HG02588 (cell line): ENCODE data around the gene WBP2.

ENCODE experiments used
- ATAC-seq: cut with Tn5 transposase; IDR thresholded peaks from one replicate; pipeline ENCODE4 v1.9.1; 2021; ENCODE audit warnings: mild to moderate bottlenecking, moderate library complexity; ENCODE audit not compliant: unreplicated experiment

The WBP2 gene

DNA sequence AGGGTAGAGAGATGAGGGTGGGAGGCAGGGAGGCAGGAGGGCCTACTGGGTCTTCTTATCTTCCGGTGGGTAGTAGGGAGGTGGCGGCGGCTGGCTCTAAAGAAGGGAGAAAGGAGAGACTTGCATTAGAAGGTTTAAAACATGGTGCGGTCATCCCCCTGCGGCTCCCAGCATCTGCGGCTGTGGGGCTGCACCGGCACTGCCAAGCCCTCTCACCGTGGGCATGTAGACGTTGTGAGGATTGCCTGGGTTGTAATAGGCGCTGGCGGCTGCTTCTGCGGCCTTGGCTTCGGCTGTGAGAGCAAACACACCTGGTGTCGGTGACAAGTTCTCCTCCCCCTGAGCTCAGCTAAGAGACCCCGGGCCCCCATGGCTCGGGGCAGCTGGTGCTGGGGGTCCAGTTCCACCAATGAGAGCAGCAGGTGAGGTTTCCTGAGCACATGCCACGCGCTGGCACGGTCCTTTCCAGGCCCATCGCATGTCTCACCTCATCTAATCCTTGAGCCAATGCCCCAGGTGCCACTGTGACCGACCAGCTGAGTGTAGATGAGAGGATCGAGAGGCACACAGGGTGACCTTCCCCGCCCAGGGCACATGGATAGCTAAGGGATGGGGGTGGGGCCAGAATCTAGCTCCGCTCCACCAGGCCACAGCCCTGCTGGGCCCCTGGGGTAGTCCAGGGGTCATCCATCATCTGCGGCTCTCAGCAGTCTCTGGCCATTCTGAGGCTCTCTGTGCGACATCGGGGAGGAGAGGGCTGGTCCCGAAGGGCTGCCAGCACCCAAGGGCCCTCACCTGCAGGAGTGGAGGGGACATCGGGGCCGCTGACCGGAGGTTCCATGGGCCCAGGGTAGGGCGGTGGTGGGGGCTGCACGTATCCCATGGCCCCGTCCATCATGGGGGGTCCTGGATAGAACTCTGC lies 8.2 kb downstream of the WBP2 start:
- ATAC-seq, result no peak

DNA sequence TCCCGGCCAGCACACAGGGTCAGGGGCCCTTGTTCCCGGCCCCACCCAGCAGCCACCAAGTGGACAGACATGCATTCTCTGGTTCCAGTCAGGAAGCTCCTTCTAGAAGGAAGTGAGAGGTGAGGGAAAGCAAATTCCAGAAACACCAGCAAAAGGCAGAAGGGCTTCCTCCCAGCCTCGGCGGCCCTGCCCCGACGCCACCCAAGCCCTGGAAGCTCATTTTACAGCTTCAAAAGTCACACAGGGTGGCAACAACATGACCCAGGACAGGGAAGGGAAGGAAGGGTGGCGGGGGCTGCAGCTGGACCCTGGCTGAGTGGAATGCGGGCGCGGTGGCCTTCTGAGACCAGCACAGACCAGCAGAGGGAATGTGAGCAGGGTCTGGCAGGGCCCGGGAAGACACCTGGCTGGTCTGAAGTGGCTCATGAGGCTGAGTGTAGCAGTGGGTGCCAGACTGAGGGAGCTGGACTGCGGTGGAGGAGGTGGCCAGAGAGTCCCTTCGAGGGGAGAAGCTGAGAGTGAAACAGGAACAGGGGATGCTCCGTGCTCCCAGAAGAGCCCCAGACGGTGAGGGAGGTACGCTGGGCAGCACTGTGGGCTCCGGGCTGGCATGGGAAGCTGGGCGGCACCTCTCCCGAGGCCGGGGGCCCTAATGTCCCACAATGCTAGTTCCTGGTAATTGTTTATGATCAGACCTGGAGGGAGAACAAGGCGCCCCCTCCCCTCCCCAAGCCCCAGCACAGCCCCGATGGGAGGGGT lies 9.0 kb downstream of the WBP2 start:
- ATAC-seq, result no peak

DNA sequence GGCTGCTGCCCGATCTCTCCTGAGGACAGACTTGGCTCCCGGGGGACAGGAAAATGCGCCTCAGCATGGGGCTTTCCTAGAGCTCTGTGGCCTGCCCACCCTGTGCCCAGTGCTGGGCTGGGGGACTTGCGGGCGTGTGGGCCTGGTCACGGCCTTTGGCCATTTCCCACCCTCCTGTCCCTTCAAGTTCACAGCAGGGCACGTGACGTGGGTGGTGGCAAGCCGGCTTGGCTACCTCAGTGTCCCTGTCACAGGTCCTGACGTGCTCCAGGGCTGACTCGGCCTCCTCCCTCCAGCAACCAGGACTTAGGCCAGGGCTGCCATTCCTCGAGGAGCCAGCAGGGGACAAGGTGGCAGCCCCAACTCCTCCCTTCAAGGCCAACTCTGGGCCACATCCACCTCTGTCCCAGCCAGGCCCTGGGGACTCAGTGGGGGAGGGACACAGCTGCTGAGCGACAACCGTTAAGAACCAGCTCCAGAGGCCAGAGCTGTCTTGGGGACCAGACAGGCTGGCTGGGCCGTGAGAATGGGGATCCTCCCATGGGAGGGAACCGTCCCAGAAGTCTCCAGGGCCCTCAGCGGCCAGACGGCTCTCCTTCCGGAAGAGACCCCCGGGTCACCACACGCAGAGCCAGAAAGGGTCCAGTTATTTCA lies 9.9 kb downstream of the WBP2 start:
- peak; percentile 67 for ATAC-seq

DNA sequence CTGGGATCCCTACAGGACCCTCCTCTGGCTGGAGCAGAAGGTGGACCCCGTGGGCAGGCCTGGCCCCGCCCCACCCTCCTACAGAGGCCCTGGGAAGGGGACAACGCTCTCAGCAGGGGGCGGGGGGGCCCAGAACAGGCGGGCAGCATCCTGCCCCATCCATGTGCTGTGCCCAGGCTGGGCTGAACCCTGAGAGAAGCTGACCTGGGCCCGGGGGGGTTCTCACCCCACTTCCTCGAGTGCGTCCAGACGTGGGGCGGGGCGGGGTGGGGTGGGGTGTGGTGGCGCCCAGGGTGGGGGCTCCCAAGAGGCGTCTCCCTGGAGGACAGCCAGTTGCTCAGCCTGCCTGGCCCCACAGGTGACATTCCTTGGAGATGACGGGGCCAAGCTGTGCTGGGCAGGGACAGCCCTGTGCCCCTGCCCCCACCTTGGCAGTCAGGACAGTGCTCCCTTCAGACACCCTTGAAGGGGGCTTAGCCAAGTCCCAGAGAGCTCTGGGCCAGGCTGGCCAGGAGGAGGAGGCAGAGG lies 10.5 kb downstream of the WBP2 start:
- ATAC-seq, result peak; percentile 5

DNA sequence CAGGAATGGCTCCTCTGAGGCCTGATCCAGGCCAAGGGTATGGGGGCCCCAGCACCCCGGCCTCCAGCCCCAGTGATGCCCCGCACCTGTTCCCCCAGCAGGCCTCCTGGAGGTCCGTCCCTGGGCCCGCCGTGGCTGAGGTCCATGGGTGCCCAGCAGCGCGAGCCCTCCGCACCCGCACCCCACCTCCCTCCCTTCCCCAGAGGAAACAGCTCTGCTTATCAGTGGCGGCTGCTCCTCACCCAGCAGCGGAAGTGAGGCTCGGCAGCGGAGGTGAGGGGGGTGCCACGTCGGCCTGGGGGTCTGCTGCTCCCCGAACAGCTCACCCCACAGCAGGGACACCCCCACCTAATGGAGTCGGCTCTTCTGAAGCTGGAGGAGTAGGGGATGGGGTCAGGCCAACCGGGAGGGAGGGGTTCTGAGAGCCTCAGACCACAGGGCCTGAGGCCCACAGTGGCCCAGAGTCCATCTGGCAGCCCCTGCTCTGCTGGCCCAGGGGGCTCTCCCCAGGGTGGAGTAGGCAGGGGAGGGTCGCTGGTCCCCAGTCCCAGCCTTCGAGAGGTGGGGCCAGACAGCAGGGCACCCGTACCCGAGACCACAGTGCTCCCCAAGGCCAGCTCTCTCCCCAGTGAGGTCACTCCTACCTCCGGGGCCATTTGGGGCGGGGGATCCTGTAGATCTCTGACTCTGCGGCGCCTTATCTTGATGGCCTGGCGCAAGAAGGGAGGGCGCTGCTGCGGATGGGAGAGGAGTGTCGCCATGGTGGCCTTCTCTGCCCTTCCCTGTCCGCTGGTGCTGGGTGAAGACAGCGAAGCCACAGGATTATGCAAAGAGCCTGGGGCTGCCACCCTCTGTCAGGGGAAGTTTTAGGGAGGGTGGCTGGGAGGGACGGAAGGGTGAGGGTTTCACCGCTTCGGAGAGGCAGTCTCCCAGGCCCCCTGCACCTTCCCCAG lies 11.3 kb downstream of the WBP2 start, which contains the start of gene UNC13D:
TSS of gene UNC13D (minus strand) at position 828 of the 953 bp plus-strand sequence. CDS start at position 761, 67 bp downstream.
- ATAC-seq, result peak; percentile 25

DNA sequence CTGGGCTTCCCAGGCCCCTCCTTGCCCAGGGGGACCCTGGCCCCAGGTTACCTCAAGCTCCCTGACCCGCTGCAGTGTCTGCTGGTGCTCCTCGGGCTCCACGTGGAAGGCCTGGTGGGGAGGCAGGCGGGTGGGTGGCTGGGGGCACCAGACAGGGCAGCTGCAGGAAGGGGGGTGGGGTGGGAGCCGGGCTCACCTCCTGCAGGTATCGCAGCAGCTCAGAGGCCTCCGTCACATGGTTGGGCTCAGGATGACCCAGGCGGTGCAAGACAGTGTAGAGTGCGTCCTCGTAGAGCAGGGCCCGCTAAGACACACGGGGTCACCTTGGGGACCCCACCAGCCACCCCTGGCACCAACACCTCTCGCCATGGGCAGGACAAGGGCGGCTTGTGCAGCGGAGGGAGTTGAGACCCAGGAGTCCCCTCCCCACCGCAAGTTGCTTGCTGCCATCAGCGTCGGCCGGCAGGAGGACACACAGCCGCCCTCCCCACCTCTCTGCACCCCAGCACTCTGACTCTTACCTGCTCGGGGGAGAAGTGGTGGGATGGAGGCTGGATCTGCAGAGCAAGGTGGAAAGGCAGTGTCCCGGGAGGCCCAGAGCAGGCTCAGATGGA lies 12.1 kb downstream of the WBP2 start:
- ATAC-seq, result no peak

DNA sequence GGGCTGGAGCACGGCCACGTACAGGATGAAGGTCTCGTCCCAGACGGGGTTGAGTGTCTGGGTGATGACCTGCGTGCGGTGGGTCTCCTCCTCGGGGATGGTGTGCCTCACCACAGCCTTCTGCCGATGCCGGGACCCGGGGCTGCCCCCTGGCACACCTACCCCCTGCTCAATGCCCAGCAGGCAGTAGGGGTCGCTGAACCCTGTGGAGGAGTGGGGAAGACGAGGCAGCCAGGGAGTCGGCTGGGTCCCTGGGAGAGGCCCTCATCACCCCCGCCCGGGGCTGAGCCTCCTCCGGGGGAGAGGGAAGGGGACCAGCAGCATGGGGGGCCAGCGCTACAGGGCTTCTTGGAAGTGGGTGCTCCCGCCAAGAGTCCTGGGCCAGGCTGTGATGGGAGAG lies 12.7 kb downstream of the WBP2 start:
- ATAC-seq, result no peak

DNA sequence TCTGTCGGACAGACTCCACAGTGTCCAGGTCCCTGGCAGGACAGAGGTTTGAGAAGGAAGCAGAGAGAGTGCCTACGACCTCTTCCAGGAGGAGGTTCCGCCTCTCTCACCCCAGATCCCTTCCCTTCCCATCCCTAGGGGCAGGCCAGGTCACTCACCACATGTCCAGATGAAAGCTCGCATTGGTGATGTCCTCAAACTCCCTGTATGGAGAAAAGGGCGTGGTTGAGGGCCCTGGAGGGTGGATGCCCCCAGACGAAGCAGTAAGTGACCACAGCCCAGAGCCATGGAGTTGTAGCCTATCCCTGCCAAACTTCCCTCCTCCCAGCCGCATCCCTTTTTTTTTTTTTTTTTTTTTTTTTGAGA lies 14.4 kb downstream of the WBP2 start:
- no peak for ATAC-seq

DNA sequence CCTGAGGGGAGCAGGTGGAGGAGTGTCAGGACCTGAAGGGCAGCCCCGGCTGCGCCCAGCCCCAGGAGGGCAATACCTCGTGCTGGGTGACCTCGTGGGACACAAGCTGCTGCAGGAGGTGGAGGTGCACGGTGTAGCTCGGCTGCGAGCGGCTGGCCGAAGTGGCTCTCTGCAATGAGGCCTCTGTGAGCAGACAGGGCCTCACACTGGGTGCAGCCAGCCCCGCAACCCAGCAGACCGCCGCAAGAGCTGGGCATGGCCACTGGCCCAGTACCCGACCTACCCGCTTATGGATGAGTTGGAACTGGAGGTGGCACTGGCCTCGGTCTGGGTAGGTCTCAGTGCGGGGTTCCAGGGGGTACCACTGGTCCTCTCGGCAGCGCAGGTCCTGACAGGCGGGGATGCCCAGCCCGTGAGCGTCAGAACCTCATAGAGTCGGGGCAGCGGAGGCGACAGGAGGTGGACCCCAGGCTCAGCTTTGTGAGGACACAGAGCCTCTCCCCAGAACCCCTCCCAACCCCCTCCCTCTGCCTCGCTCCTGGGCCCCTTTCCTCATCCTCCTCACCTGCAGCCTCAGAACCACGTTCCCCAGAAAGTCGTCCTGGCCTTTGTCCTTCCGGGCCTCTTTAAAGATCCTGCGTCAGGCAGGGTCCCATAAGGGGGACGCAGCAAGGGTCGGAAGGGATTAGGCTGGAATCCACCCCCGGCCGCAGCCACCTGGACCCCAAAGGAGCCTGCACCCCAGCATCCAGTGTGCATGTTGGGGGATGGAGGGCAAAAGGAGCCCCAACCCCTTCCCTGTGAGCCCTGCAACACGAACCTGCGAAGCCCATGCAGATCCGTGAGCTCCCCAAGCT lies 15.0 kb downstream of the WBP2 start:
- ATAC-seq, result no peak

DNA sequence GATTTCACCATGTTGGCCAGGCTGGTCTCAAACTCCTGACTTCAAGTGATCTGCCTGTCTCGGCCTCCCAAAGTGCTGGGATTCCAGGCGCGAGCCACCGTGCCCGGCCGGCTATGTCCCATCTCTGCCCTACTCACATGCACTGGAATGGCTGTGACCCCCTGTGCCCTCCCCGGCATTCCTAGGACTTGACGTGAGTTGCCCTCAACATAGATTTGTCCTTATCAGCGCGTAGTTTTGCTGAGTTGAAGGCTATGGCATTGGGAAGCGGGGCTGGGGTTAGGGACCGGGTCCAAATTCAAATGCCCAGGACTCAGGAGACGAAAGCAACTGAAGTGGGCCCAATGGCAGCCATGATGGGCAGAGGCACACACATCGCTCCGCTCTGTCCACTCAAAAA lies 16.7 kb downstream of the WBP2 start:
- ATAC-seq, result no peak

DNA sequence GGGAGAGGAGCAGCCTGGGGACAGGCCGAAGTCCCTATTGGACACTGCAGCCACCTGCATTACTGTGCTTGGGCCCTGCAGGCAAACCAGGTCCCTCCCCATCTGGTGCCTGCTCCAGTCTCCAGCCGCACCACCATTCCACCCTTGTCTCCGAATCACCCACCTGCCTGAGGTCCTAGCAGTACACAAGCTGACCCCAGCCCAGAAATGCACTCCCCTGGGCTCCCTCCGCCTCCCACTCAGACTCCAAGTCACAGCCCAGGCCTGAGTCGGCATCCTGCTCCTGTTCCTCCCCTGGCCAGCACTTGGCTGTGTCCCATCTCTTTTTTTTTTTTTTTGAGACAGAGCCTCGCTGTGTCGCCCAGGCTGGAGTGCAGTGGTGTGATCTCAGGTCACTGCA lies 17.2 kb downstream of the WBP2 start:
- no peak for ATAC-seq

DNA sequence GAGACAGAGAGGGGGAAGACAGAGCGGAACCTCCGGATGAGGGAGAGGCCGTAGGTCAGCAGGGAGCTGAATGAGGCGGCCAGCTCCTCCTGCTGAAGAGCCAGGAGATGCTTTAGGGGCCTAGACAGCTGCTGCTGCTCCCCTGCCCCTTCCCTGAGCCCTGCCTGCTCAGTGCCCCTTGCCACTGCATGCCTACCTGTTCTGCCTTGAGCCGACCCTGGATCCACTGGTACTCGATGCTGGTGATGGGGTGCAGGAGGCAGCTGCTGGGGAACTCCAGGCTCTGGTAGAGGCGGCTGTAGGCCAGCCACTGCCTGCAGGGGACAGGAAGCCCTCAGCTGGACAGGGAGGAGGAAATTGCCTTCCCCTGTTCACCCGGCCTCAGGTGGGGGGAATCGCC lies 18.5 kb downstream of the WBP2 start:
- no peak for ATAC-seq

DNA sequence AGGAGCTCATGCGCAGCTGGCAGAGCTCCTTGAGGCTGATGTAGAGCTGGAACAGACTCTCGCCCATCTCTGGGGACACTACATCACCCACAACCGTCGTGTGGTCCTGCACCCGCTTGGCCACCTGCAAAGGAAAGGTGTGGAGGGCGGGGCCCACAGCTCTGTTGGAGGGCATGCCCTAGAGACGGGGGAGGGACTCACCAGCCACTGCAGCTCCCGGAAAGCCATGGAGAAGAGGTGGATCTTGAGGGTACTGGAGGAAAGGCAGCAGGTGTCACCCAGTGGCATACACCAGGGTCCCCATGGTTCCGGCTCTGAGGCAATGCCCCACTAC lies 19.5 kb downstream of the WBP2 start:
- no peak for ATAC-seq

DNA sequence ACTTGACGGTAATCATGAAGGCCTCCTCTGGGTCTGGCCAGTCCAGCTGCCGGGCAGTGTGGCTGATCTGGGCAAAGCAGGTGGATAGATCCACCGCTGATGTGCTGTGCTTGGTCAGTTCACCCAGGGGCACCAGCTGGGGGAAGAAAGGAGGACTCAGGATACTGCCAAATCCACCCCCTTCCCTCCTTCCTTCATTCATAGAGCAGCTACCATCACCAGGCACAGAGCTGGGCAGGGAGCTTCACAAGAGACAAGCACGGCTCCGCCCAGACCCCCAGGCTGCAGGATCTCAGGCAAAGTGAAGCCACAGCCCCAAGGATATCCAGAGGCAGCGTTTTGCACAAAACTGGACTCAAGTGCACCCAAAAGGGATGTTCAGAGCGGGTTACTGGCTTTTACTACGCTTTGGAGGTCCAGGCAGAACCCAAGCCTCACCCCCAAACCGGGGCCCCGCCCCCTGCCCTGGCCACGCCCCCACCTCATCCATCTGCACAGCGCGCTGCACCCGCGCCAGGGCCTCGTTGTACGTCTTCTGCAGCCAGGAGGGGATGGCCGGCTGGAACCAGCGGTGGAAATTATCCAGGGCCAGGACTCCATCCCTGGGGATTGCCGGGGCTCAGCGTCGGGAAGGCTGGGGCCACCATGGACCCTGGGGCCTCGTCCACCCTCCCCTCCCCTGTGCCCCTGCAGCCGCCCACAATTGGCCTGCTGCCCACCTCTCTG lies 20.0 kb downstream of the WBP2 start:
- ATAC-seq, result no peak

DNA sequence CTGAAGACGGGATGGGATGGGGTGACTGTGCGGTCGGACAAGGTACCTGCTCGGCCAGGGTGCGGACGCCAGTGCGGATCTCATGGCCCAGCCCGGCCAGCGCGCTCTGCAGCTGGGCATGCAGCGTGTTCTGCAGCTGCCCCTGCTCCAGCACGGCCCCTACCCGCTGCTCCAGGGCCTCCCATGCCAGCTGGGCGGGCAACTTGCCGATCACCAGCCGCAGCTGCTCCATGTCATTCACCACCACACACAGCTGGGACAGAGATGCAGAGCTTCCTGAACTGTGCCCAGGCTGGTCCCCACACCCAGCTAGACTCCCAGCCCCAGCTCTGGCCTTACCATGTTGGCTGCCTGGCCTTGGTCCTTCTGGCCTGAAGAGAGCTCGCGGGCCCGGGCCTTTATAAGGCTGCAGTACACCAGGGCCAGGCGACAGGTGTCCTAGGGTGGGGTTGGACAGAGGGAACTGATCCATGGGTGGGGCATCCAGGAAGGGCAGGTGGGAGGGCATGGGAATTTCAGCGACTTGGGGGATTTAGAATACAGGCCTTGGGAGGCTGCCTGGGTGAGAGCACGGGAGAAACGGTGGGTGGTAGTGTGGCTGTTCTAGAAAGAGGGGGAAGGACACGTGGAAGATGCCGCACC lies 20.7 kb downstream of the WBP2 start:
- no peak for ATAC-seq

DNA sequence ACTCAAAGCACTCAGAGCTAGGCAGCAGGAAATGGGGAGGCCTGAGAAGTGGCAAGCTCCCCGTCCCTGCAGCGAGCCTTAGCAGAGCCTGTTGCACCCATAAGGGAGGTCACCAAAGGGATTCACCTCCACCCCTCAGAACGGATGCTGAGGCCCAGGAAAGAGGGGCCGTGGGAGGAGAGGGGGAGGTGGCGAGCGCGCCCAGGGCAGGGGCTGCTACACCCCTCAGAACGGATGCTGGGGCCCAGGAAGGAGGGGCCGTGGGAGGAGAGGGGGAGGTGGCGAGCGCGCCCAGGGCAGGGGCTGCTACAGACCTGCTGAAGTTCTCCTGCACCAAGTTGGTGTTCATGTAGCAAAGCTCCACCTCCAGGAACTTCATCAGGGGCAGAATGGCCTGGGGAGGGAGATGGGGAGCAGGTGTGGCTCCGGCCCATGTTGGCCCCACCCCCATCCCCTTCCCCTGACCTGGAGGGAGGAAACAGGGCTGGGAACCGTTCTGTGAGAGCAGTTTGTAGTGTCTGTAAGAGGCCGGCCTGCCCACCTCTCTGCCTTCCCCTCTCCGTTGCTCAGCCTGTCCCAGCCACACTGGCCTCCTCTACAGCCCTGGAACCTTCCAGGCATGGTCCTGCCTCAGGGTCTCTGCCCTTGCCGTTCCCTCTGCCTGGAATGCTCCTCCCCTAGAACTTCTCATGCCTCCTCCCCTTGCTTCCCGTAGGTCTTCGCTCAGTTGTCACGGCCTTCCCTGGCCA lies 22.3 kb downstream of the WBP2 start:
- no peak for ATAC-seq

DNA sequence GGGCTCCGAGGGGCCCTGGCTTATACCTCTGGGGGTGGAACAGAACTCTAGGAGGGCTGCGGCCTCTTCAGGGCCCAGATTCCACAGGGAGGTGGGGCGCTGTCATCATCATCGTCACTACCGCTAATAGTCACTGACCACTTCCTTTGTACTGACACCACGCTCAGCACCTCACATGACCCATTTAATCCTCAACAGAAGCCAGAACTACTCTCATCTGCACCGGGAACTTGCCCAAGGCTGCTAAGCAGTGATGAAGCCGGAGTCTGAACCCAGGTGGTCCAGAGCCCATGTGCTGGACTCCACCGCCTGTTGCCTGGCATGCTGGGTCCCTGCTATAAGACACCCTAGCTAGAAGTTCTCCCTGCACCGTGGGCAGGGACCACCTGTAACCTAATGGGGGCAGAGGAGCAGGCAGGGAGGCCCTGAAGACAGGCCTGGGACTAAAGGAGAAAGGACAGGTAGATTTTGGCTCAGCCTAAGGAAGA lies 22.9 kb downstream of the WBP2 start:
- ATAC-seq, result no peak
